ENCODE results near the gene TTLL11.

TTLL11 gene

GRCh38 chr9:121890746-121891145, 202.4 kb downstream of the TTLL11 start:
- ATAC-seq: no peak
- TF ChIP-seq PPARA (CRISPR knock-in tag; IDR thresholded peaks at IDR 0.05; ENCODE audit: borderline replicate concordance) (no peak), ZFP3 (CRISPR knock-in tag; IDR thresholded peaks at IDR 0.05) (no peak), ESRRG (CRISPR knock-in tag; IDR thresholded peaks at IDR 0.05) (no peak), ZNF8 (CRISPR knock-in tag; IDR thresholded peaks at IDR 0.05) (no peak), CREB5 (CRISPR knock-in tag; IDR thresholded peaks at IDR 0.05; ENCODE audit: low read depth) (no peak), CSDC2 (CRISPR knock-in tag; IDR thresholded peaks at IDR 0.05) (no peak), OSR1 (CRISPR knock-in tag; IDR thresholded peaks at IDR 0.05) (no peak), POU6F1 (CRISPR knock-in tag; IDR thresholded peaks at IDR 0.05; ENCODE audit: borderline replicate concordance, low read depth) (no peak), RARB (CRISPR knock-in tag; IDR thresholded peaks at IDR 0.05) (no peak), ISL1 (CRISPR knock-in tag; IDR thresholded peaks at IDR 0.05) (no peak), PATZ1 (CRISPR knock-in tag; IDR thresholded peaks at IDR 0.05; ENCODE audit: borderline replicate concordance) (no peak), BACH2 (CRISPR knock-in tag; IDR thresholded peaks at IDR 0.05; ENCODE audit: borderline replicate concordance) (no peak)

- ATAC-seq: no peak
- TF ChIP-seq ZNF70 (CRISPR knock-in tag; IDR thresholded peaks at IDR 0.05): no peak
- TF ChIP-seq ZNF565 (CRISPR knock-in tag; conservative IDR thresholded peaks at IDR 0.05; ENCODE audit: low read depth): no peak
- no peak for TF ChIP-seq CSRNP3 (CRISPR knock-in tag; IDR thresholded peaks at IDR 0.05)
- no peak for TF ChIP-seq ZFP30 (CRISPR knock-in tag; IDR thresholded peaks at IDR 0.05)
- TF ChIP-seq TSHZ2 (CRISPR knock-in tag; IDR thresholded peaks at IDR 0.05): no peak
- TF ChIP-seq ARNTL (CRISPR knock-in tag; IDR thresholded peaks at IDR 0.05; ENCODE audit: borderline replicate concordance, low read depth): no peak
- no peak for TF ChIP-seq RARB (CRISPR knock-in tag; IDR thresholded peaks at IDR 0.05)
- TF ChIP-seq PPARA (CRISPR knock-in tag; IDR thresholded peaks at IDR 0.05; ENCODE audit: borderline replicate concordance): no peak
- no peak for TF ChIP-seq CSDC2 (CRISPR knock-in tag; IDR thresholded peaks at IDR 0.05)
- no peak for TF ChIP-seq TCF4 (CRISPR knock-in tag; IDR thresholded peaks at IDR 0.05; ENCODE audit: borderline replicate concordance)
- TF ChIP-seq ESRRG (CRISPR knock-in tag; IDR thresholded peaks at IDR 0.05): no peak
- no peak for TF ChIP-seq ISL1 (CRISPR knock-in tag; IDR thresholded peaks at IDR 0.05)
- TF ChIP-seq BACH2 (CRISPR knock-in tag; IDR thresholded peaks at IDR 0.05; ENCODE audit: borderline replicate concordance): no peak
- TF ChIP-seq TOX (CRISPR knock-in tag; IDR thresholded peaks at IDR 0.05; ENCODE audit: borderline replicate concordance): no peak
- no peak for TF ChIP-seq CREB5 (CRISPR knock-in tag; IDR thresholded peaks at IDR 0.05; ENCODE audit: low read depth)
- no peak for TF ChIP-seq ZNF8 (CRISPR knock-in tag; IDR thresholded peaks at IDR 0.05)
Measured at GRCh38 chr9:121889990-121890563, 203.0 kb downstream of the TTLL11 start.

Measured in SK-N-SH treated with all-trans-retinoic acid at 6 μM for 48 hours (cell line).